CD1c-positive myeloid dendritic cell (primary cell): ENCODE measurements around the gene CLEC17A.

Source experiments
- DNase-seq: peaks from one replicate; pipeline ENCODE4 v3.0.0-alpha.2; 2016; ENCODE audit errors: extremely low spot score

The CLEC17A gene

GRCh38 chr19:14649020-14649419 is 66.1 kb downstream of the CLEC17A start:
- DNase-seq: no peak

- no peak for DNase-seq
These were observed 67.3 kb downstream of the CLEC17A start for GRCh38 chr19:14650161-14650560.

- no peak for DNase-seq
These were observed 72.1 kb downstream of the CLEC17A start for GRCh38 chr19:14654786-14655560.

GRCh38 chr19:14655726-14656125 is 72.8 kb downstream of the CLEC17A start:
- DNase-seq: no peak

- no peak for DNase-seq
These were observed 77.1 kb downstream of the CLEC17A start for GRCh38 chr19:14659874-14660489.

- DNase-seq: peak; percentile 84
These were observed 78.6 kb downstream of the CLEC17A start for GRCh38 chr19:14661372-14661924.
